Activated naive CD4-positive, alpha-beta T cell treated with anti-CD3 and anti-CD28 coated beads, Interleukin-2, amount 50 U/mL, for 16 hours (primary cell): ENCODE data around the gene GTSE1.
A peak's percentile ranks its signal among the peaks of the same experiment; 100 is the strongest.

Source experiments
- DNase-seq: peaks from one replicate; pipeline ENCODE4 v3.0.0-alpha.2; 2020

The GTSE1 gene

DNA sequence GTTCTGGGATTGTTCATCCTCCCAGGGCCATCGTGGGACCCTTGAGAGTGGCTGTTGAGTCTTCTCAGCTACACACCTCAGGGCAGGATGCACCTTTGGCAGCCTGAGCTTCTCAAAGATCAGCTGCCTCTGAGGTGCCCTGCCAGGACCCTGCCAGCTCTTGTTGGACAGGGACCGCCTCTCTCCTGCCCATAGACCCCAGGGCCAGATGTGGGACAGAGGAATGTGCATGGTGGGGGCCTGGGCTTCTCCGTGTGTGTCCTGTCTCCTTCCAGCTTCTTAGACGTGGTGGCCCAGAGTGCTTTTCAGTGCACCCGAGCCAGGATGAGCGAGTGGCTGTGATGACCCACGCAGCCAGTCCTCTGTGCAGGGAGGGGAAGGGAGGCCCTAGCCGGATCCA lies 32.9 kb downstream of the GTSE1 start:
- no peak for DNase-seq

DNA sequence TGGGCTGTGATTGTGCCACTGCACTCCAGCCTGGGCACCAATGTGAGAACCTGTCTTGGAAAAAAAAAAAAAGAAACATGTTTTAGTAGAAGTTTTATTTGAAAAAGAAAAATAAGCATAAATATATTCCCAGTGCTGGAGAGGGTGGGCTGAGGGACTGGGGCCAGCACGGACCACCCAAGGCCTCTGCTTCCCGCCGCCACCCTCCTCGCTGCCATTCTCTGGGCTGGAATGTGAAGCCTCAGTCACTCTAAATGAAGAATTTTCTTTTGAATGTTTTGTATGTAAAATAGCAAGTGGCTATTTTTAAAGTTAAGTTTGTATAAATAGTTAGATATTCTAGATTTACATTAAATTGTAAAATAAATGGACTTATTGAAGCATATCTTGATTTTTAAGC lies 33.8 kb downstream of the GTSE1 start:
- no peak for DNase-seq

DNA sequence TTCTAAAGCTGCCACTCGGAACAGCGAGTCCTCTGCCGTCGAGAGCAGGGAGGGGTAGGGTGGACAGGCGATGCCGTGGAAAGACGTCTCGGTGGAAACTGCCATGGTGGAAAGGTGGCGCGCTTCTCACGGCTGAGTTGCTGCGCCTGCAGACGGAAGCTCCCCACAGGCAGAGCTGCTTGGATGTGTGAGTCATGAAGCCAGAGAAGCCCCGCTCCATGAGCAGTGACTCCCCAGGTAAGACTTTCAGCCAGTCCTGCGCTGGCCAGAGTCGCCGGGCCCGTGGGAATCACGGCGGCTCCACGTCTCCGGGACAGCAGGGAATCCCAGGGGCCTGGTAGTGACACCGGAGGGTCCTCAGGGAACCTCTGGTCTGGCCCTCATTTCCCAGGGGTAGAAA lies 34.8 kb downstream of the GTSE1 start:
- DNase-seq, result no peak

DNA sequence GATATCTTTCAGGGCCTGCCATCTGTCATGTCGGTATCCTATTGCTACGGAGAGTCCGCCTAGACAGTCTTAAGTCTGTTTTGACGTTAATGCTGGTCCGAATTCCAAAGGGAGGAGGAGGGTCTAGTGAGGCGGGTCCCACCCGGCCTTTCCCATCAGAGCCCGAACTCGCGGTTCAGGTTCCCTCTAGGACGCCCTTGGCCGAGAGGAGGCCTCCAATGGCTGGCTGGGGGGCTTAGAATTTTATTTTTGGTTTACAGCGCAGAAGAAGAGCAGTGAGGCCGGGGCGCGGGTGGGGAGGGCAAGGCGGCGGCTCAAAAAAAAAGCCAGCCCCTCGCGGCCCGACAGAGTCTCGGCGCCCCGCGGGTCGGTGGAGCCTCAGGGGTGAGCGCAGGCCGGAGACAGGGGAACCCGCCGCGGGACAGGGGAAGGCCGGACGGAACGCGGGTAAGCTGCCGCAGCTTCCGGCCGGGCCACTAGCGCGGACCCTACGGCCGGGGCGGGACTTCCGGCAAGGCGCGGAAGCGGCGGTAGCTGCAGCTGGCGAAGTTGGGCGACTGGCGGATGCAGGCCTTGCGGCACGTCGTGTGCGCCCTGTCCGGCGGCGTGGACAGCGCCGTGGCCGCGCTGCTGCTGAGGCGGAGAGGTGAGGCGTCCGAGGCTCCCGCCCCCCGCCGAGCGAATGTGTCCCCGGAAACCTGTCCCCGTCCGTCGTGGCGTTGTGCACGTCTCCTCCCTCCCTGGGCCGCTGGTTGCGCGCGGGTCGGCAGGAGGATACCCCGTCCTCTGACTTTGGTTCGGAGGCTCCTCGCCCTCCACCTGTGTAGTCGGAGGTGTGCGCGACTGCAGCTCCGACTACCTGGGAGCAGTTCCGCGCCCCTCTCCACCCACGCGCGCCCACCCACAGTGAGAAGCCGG lies 38.8 kb downstream of the GTSE1 start, which contains the start of gene TRMU:
TSS of gene TRMU (plus strand) at position 514 of the 918 bp plus-strand sequence. CDS start at position 565, 51 bp downstream.
- DNase-seq, result peak; percentile 78

DNA sequence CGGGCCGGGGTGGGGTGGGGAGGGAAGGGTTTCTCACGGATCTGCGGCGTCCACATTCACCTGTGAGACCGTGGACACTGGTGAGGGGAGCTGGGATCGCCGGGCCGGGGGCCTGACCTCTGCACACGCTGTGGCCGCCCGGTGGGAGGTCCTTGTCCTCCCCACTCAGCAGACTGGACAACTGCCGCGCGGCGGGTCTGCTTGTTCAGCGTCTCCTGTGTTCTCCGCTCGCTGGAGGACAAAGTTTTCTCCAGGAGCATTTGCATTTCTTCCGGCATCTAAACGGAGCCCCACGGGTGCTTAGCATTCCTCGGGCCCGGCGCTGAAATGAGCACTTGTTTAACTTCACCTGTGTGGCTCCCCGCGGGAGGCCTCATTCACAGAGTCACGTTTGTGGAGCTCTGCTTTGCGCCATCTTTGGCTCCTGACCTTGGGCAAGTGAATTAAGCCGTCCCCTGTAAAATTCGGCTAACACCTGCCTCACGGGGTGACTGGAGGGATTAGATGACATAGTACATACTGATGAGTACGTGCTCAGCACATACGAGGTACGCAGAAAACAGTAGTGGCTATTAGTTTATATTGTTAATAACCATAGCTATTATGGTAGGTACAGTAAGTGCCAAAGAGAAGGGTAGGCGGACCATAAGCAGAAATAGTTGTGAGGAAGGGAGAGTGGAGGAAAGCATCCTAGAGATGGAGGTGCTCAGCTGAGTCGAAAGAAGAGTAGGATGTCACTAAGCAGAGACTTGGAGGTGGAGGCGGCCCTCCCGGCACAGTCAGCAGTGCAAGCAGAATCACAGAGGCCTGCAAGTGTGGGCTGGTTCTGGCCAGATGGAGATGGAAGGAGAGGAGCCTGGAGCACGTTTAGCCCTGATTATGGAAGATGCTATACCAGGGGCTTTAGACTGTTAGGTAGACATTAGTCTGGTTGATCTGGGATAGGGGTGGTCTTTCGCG lies 39.7 kb downstream of the GTSE1 start:
- no peak for DNase-seq

DNA sequence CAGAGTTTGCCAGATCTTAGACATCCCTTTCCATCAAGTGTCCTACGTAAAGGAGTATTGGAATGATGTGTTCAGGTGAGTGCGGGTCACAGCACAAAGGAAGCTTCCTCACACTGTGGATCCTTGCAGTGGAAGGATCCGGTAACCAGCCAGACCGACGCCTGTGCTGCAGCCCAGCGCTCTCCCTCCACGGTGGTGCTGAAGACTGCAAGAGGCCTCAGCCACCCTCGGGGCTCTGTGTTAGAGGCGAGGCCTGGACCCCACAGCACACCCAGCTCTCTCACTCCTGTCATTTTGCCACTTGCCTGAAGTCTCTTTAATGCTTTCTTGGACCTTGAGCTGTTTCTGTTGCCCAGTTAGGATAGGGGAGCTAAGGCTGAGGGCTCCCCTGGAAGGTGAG lies 41.2 kb downstream of the GTSE1 start:
- no peak for DNase-seq

DNA sequence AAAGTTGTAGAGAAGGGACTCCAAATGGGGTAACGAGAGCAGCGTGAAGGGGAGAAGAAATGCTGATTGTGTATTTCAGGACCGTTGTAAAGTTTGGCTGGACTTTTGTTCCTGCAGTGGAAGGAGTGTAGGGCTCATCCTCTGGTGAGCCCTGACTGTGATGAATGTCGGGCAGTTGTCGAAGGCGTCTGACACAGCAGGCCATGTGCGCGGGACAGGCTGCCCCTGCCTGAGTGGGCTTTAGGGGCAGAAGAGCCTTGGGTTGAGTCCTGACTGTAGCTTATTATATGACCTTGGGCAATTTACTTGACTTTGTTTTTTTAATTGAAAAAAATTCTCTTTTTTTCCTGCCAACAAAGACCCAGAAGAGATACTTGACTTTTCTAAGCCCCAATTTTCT lies 42.0 kb downstream of the GTSE1 start:
- no peak for DNase-seq

DNA sequence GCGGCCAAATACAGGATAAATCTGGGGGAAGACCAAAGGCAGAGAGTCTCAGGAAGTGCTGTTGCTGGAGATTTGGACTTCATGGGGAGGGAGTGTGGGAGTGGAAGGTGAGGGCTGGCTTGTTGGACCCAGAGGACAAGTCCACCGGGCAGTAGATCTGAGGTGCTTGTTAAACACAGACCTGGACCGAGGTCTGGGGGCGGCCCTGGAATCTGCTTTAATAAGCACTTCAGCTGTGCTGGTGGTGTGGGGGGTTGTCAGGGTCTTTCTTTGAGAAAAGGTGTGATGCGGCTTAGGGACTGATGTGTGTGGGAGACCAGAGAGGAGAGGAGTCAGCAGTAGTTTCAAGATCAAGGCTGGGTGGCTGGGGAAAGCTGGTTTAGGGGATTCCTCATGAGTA lies 43.3 kb downstream of the GTSE1 start:
- no peak for DNase-seq

DNA sequence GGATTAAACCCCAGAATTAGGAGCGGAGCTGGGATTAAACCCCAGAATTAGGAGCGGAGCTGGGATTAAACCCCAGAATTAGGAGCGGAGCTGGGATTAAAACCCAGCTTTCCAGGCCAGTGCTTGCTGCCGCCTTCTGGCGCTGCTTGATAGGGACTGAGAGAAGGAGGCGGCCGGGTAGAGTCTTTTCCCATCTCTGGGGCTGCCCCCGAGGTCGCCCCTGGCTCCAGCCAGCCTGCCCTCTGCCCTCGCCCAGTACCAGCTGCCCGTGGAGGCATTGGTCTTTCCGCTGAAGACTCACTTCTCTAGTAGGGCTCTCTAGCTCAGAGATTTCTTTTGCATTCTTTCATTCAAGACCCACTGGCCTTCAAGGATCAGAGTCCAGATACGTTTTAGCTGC lies 44.0 kb downstream of the GTSE1 start:
- no peak for DNase-seq

DNA sequence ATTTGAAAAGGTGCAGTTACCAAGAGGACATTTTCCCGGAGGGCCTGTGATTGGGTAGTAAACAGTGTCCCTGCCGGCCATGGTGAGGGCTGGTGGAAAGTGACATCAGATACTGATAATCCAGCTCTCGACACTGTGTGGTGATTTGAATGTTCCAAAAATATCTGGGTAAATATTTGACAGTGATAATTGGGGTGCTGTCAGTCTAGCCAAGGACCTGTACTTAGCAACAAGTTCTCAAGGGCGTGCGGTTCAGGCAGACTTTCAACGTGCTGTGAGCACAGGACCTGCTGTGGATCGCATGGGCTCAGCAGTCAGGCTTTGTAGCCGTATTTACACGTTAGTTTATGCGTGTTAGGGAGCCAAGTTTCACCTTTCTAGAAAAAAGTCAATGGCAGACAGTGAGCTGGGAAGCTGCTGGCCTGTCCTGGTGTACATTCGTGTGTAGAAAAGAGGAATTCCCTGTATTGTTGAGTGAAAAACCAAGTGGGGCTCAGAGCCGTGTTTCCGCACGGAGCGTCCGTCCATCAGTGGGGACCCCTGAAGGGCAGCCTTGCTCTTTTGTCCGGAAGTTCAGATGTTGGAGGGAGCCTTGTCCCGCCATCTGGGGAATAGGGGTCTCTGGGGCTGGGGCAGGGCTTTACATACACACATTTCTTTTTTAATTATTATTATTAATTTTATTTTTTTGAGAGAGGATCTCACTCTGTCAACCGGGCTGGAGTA lies 50.2 kb downstream of the GTSE1 start:
- DNase-seq, result no peak

DNA sequence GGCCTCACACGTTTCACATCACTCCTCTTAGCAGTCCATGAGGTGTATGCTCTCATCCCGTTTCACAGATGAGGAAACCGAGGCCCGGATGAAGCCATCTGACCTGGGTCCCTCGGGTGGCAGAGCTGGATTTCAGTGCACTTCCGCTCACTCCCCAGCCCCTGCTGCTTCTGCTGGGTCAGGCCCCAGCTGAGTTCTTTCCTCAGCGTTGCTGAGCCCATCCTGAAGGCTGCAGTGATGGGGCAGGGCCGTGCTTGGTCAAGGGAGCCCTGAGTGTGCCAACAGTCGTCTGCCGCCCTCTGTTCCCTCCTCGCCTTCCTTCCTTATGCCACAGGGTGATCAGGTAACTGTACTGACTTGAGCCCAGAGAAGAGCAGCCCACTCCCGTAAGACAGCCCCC lies 51.0 kb downstream of the GTSE1 start:
- no peak for DNase-seq

DNA sequence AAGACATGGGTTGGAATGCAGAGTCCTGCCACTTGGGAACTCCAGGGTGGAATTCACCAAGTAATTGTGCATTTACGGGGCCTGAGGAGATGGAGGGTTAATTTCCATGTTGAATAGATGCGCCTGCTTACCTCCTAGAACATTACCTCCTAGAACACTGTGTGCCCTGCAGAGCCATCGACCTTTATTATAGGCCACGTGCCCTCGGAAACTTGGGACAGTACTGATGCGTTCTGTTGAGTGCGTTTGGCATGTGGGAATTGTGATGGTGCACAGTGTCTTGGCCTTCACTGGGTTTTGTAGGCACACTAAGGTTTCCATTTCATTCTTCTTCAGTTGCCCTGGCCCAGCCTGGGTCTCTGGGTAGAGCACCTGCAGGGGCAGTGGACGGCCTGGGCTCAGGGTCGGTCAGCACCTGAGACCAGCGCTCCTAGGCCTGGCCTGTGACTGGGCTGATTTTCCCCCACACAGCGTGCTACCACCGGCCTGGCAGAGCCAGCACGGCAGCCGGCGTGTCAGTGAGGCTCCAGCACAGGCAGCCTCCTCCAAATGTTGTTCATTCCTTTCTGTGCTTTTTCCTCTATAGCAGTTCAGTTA lies 51.5 kb downstream of the GTSE1 start:
- no peak for DNase-seq

DNA sequence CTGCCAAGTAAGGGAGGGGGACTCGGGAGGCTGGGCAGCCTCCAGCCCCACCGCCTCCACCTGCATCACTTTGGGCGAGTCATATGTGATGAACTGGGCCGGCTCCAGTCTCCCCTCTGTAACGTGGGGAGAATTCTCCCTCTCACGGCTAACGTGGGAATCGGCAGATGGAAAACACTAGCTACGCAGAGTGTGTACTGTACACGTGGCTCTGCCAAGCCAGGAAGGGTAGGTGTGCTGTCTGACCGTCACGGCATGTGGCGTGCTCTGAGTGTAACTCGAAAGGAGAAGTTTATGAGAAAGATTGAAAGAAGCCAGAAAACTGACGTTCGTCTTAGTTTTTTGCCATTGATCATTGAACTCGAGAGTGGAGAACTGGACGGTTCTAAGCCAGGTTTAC lies 52.6 kb downstream of the GTSE1 start:
- no peak for DNase-seq

DNA sequence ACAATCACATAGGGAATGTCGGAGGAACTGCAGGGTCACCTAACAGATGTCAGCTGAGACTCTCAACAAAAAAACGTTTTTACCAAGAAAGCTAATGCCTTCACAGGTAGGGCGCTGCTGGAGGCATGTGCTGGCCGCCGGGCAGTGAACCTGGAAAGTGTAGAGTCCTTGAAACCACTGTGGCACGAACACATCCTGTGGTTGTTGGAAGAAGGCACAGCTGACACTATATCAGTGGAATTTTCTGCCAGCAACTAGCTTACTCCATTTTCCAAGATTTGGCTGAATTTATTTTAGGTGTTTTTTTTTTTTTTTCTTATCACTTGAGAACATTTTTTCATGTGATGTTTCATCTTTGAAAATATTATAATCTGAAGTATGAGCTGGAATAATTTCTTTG lies 53.0 kb downstream of the GTSE1 start:
- no peak for DNase-seq

DNA sequence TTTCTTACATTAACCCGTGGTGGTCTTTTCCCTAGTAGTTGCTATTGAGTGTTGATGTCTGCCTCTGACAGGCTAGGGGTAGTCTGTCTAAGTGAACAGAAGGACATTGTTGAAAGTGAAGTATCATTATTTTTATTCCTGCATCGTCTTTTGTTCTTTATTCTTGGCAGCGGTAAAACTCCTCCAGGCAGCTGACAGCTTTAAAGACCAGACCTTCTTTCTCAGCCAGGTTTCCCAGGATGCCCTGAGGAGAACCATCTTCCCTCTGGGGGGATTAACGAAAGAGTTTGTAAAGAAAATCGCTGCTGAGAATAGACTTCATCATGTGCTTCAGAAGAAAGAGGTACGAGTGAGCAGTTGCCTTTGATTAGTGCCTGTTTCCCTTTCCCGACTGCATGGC lies 53.5 kb downstream of the GTSE1 start:
- no peak for DNase-seq

DNA sequence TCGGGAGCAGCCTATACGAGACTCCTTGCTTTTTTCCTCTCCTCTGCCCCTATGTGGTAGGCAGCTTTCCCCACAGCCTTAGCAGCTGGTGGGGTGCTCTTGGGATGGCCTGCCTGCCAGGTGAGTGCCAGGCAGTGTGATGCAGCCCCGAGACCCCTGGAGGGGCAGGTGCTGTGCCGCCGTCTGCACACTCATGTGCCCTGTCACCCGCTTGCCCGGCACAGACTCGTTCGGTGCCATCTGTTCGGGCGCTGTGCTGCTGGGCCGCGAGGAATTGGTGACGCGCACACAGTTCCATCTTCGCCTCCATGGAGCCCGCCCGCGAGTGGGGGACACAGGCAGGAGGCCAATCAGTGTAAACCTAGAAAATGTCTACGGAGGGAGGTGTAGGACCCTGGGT lies 54.0 kb downstream of the GTSE1 start:
- DNase-seq, result no peak

DNA sequence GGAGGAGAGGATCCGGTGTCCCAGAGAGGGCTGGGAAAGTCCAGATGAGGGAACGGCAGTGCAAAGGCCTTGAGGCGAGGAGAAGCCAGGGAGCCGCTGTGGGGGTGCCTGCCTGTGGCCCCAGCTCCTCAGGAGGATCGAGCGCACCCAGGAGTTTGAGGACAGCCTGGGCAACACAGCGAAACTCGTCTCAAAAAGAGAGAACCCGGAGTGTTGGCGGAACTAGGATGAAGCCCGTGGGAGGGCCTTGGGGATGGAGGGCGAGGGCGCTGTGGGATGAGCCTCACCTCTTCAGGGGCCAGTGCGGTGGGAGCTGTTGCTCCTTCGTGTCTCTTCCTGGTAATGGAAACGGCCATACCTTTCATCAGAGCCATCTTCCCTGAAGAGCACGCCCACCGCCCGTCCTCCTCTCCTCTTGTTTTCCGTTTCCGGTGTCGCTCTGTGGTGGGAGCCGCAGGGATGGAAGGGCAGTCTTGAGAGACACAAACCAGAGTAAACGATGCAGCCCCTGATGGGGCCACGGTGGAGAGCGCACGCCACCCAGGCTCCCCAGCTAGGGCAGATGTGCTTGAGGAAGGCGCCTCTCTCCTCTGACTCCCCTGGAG lies 54.6 kb downstream of the GTSE1 start:
- no peak for DNase-seq

DNA sequence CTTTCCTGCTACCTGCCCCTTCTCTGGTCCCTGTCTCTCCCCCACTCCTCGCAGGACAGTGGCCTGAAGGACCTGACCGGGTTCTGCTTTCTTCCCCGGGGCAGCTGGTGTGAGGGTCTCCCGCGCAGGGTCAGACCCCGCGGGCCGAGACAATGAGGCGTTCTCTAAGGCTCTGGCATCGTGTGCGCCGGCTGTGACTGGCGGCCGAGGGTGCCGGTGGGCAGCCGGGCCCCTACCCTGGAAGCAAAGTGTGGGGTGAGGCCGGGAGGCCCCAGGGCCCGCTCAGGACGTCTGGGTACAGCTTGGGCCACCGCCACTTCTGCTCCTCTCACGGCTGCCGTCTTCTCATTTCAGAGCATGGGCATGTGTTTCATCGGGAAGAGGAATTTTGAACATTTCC lies 55.1 kb downstream of the GTSE1 start:
- no peak for DNase-seq

DNA sequence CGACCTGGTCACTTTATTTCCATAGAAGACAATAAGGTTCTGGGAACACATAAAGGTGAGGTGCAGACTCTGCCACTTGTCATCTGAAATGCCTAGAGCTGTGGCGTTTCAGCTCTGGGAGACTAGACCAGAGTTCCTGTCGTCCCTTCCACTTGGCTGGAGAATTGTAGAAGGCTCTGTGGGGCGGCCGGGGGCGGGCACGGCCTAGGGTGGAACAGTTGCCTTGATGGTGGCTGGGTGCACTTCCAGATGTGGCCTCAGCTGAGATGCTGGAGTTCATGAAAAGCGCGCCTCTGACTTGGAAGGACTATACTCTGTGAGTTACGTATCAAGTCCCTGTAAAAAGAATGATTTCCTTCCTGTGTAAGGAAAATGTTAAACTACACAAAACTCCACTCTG lies 55.6 kb downstream of the GTSE1 start:
- no peak for DNase-seq

DNA sequence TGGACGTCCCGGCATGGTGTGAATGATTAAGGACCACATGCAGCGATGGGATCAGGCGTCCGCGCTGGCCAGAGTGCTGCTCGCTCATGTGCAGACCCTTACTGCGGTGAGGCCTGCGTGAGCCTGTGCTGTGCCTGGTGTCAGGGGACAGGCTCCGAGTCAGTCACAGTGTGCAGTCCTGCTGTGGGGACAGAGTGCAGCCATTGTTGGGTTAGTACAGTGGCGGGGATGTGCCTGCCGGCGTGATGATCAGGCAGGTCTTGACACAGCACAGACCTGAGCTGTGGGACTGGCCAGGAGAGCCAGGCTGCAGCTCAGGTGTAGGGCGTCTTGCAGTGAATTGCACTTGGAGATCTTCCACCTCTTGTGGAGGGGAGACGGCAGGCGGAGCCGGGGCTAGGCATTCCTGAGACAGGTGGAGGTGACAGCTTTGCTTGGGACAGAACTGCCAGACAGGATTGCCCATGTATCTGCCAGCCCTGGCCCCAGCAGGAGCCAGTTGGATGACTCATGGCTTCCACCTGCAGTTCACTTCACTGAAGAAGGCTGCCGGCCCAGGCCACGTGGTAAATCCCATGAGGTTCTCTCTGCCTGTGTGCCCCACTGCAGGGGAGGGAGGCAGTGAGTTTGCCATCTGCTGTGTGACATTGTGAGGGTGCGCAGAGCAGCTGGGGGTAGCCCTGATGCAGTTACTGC lies 56.2 kb downstream of the GTSE1 start:
- no peak for DNase-seq

DNA sequence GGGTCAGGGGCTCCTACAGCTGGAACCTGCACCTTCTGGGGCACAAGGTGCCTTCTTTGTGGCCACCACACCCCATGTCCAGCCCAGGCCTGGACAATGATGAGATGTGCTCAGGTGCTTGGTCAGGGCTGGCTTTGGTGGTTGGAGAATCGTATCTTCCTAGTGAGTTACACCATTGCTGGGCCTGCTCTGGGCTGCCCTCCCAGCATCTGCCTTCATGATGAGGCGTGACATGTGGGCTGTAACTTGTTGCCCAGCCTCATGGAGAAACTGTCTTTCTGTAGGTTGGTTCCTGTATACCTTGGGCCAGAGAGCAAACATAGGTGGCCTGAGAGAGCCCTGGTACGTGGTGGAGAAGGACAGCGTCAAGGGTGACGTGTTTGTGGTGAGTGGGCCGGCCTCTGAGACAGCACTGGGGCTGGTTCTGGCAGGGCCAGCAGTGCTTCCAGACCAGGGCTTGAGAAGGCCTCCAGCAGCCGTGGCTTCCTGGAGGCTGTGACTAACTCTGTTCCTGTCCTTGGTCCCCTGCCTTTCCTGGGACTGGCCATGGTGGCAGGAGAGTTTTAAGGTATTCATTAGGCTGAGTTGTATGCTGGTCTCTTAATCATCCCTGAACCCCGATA lies 56.9 kb downstream of the GTSE1 start:
- DNase-seq, result no peak
